ENCODE data around the gene SLC7A4. TPM values are rescaled to one million over a fixed set of nuclear protein-coding genes. Genes with fewer than 3 reads are reported as not detected.

SLC7A4 gene
- total and polyA plus RNA-seq, 2 of the 8 experiments (the other 6 are each of a cell fraction or from before 2014, with no cell fraction given): 0.92 TPM; not detected in 1

DNA sequence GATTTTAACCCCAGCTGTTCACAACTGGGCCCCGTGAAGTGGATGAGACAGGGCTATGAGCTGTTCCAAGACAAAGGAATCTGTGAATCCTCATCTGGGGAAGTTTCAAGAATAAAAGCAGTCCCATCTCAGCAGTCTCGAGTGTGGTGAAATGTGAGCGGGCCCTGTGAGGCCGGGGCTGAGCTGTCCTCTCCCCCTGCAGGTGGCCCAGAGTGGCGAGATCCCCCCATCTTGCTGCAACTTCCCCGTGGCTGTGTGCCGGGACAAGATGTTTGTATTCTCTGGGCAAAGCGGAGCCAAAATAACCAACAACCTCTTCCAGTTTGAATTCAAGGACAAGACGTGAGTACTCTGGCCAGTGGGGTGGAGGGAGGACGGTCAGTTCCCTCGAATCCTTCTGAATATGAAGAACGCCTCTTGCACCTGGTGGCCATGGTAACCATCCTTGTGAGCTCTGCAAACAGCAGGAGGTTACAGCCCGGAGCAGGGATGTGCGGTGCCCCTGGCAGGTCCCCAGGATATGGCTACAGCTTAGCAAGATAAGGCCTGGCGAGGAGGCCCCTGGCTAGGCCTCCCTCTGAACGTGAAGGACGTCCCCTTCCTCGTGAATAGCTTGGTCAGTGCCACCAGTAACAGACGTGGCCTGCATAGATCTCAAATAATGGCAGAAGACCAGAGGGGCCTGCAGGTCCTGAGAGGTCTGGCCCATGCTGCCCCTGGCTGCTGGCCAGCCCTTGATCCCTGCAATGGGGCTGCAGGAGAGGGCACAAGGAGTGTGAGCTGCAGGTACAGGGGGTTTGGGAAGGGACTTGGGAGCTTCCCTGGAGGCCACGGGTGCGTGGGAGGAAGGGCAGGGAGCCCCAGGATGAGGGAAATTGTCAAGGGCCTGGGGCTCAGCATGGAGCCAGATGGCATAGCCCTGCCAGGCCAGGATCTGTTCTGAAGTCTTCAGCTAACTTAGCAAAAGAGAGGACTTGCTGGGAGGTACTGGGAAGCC is 41.9 kb downstream of the SLC7A4 start:
- H3K14ac ChIP-seq (ENCODE audit: insufficient read length): no peak overlapping the region
- H3K23ac ChIP-seq (ENCODE audit: insufficient read length): no peak overlapping the region
- no peak for TF ChIP-seq SAP30 (IDR thresholded peaks at IDR 0.05; ENCODE audit: insufficient read depth, insufficient replicate concordance, low read length)
- TF ChIP-seq CREB1 (IDR thresholded peaks at IDR 0.05): no peak
- no peak for TF ChIP-seq RAD21 (IDR thresholded peaks at IDR 0.05 in 1 of 2, conservative IDR thresholded peaks at IDR 0.05 in 1 of 2; ENCODE audit: low read depth in 2 of 2, low read length in 2 of 2)
- no peak for TF ChIP-seq CHD2 (IDR thresholded peaks at IDR 0.05; ENCODE audit: low read length)
- no peak for TF ChIP-seq SIX5 (IDR thresholded peaks at IDR 0.05; ENCODE audit: low read depth, low read length)
- TF ChIP-seq EZH2 (IDR thresholded peaks at IDR 0.05; ENCODE audit: low read depth, low read length, severe bottlenecking): no peak
- no peak for TF ChIP-seq PHF8 (conservative IDR thresholded peaks at IDR 0.05; ENCODE audit: low read depth, low read length)
- TF ChIP-seq SIN3A (conservative IDR thresholded peaks at IDR 0.05 in 1 of 2, IDR thresholded peaks at IDR 0.05 in 1 of 2; ENCODE audit: low read depth in 1 of 2, low read length in 2 of 2): no peak
- no peak for FAIRE-seq
- no peaks in the 10 kb centered on the region for H3K9me3 ChIP-seq (ENCODE audit: insufficient read depth in 2 of 2, low read depth in 1 of 2, low read length in 1 of 2)
- H4K20me1 ChIP-seq (replicated peaks in 1 of 2; ENCODE audit: control insufficient read depth in 1 of 2, insufficient read depth in 2 of 2, low read length in 2 of 2): peaks cover 0 to 8% of the 10 kb centered on the region in 2 experiments
- no peaks in the 10 kb centered on the region; a peak in 1 of 7 replicates for H3K4me1 ChIP-seq (replicated peaks in 1 of 4; ENCODE audit: control insufficient read depth in 3 of 4, insufficient read depth in 4 of 4, low read length in 3 of 4)
- no peak overlapping the region for H4K91ac ChIP-seq (replicated peaks; ENCODE audit: insufficient read length, low read length)
- no peak overlapping the region for H2AFZ ChIP-seq (ENCODE audit: low read length)
- no peak overlapping the region for H2AK5ac ChIP-seq (ENCODE audit: low read depth, low read length)
- ChIA-PET CTCF (ENCODE audit: partially characterized antibody) (interaction anchor here (0.7 to 2.6 kb wide), 9 partner anchors 9 to 105 kb away, joined by 3 to 9 read pairs (median 4); no protein-coding TSS in a partner anchor), POLR2A (ENCODE audit: partially characterized antibody) (interaction anchor here (1.4 to 3.5 kb wide), 5 partner anchors 8 to 19 kb away, joined by 4 to 17 read pairs (median 5); partner anchors contain the start of gene LZTR1)
- H3K27me3 ChIP-seq (replicated peaks in 1 of 4; ENCODE audit: control insufficient read depth in 3 of 4, extremely low read depth in 1 of 4, insufficient read depth in 3 of 4, low read length in 3 of 4): no peaks in the 10 kb centered on the region
- no peak overlapping the region for H3K4me3 ChIP-seq (ENCODE audit: extremely low read depth in 1 of 4, insufficient read depth in 2 of 4, low read depth in 3 of 4, low read length in 4 of 4)
- H3K23me2 ChIP-seq (ENCODE audit: low read depth, low read length): no peaks in the 10 kb centered on the region; the same call in 1 of the 2 replicates
- H3K9ac ChIP-seq (replicated peaks in 1 of 4; ENCODE audit: extremely low read depth in 1 of 4, low read depth in 3 of 4, low read length in 3 of 4): no peak overlapping the region
- H2BK12ac ChIP-seq (ENCODE audit: low read depth, low read length): no peak overlapping the region
- H3K4ac ChIP-seq (replicated peaks; ENCODE audit: insufficient read length, low read depth, low read length): no peak overlapping the region
- H4K8ac ChIP-seq (ENCODE audit: extremely low read depth, insufficient read depth, low read length): no peak overlapping the region
- no peaks in the 10 kb centered on the region for H3K79me2 ChIP-seq (ENCODE audit: control insufficient read depth in 1 of 2, insufficient read depth in 2 of 2, low read length in 2 of 2)
- H3K56ac ChIP-seq (replicated peaks; ENCODE audit: insufficient read length, low read depth, low read length): no peak overlapping the region
- peaks cover 0 to 10% (median 3%) of the 10 kb centered on the region in 4 experiments; a peak in 3 of 8 replicates for H3K36me3 ChIP-seq (ENCODE audit: control insufficient read depth in 2 of 4, insufficient read depth in 4 of 4, low read length in 3 of 4)
- H2BK5ac ChIP-seq (ENCODE audit: low read depth, low read length): no peak overlapping the region; the same call in 1 of the 2 replicates
- H3K27ac ChIP-seq (ENCODE audit: low read depth, low read length): no peak overlapping the region
- no peak overlapping the region for H2BK15ac ChIP-seq (ENCODE audit: low read length)
- WGBS, 2 experiments (ENCODE audit: extremely low coverage in 1 of 2, insufficient coverage in 1 of 2, insufficient read length in 1 of 2, insufficient replicate concordance in 2 of 2, low coverage in 1 of 2, low lambda C conversion rate in 2 of 2, missing lambda C conversion rate in 1 of 2): 88% methylated on average over 21 of the region's 21 CpGs; no CpG with 5 or more reads in 1 of the 2 experiments
- no peak overlapping the region for H2BK20ac ChIP-seq (ENCODE audit: low read length)
- no peak overlapping the region for H3K4me2 ChIP-seq (ENCODE audit: insufficient read depth in 1 of 2, low read depth in 2 of 2, low read length in 2 of 2)
- H3K18ac ChIP-seq (ENCODE audit: extremely low read depth, low read length): no peak overlapping the region
- no peak overlapping the region for H4K5ac ChIP-seq (ENCODE audit: insufficient read length, low read depth, low read length)
- no peak for DNase-seq (ENCODE audit: low read depth in 1 of 2, low spot score in 2 of 2)
- no peaks in the 10 kb centered on the region for H3K79me1 ChIP-seq (ENCODE audit: low read depth, low read length)
- no peak overlapping the region for H2BK120ac ChIP-seq (replicated peaks; ENCODE audit: low read depth, low read length)

All from H1 (cell line).